ENCODE results near the gene BLTP3B.

DNA sequence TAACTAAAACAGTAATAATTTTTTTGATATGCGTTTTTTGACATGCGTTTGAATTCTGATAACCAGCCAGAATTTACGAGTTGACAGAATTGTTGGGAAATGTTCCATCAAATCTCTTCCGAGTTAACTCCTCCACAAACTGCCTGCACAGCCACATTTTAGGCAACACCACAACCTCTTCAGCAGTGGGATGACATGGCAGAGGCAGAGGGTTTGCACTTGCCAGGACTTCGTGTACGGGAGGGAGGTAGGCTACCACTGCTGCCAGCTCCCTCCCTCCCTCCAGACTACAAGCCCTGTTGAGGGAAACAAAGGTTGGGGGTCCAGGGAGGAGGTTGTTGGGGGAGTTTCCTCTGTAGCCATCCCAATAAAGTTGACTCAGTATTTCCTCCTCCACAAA is 43.4 kb upstream of the BLTP3B start:
- TF ChIP-seq, protein P1, sequence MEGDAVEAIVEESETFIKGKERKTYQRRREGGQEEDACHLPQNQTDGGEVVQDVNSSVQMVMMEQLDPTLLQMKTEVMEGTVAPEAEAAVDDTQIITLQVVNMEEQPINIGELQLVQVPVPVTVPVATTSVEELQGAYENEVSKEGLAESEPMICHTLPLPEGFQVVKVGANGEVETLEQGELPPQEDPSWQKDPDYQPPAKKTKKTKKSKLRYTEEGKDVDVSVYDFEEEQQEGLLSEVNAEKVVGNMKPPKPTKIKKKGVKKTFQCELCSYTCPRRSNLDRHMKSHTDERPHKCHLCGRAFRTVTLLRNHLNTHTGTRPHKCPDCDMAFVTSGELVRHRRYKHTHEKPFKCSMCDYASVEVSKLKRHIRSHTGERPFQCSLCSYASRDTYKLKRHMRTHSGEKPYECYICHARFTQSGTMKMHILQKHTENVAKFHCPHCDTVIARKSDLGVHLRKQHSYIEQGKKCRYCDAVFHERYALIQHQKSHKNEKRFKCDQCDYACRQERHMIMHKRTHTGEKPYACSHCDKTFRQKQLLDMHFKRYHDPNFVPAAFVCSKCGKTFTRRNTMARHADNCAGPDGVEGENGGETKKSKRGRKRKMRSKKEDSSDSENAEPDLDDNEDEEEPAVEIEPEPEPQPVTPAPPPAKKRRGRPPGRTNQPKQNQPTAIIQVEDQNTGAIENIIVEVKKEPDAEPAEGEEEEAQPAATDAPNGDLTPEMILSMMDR (IDR thresholded peaks at IDR 0.05) = no peak
- TF ChIP-seq POLR2A (IDR thresholded peaks at IDR 0.05) = no peak

All from body of pancreas (tissue), 4 donors.